Measurements from ENCODE around the gene MTAP. TPM values are rescaled to one million over a fixed set of nuclear protein-coding genes. Genes with fewer than 3 reads are reported as not detected.

MTAP gene
- total RNA-seq, 1 donor: 36.7 TPM

GRCh38 chr9:21961569-21961968 lies 159.1 kb downstream of the MTAP start:
- H3K4me3 ChIP-seq (ENCODE audit: low read depth, low read length): no peak overlapping the region
- DNase-seq (ENCODE audit: low read depth): peak; percentile 19
- TF ChIP-seq, protein P1, sequence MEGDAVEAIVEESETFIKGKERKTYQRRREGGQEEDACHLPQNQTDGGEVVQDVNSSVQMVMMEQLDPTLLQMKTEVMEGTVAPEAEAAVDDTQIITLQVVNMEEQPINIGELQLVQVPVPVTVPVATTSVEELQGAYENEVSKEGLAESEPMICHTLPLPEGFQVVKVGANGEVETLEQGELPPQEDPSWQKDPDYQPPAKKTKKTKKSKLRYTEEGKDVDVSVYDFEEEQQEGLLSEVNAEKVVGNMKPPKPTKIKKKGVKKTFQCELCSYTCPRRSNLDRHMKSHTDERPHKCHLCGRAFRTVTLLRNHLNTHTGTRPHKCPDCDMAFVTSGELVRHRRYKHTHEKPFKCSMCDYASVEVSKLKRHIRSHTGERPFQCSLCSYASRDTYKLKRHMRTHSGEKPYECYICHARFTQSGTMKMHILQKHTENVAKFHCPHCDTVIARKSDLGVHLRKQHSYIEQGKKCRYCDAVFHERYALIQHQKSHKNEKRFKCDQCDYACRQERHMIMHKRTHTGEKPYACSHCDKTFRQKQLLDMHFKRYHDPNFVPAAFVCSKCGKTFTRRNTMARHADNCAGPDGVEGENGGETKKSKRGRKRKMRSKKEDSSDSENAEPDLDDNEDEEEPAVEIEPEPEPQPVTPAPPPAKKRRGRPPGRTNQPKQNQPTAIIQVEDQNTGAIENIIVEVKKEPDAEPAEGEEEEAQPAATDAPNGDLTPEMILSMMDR (IDR thresholded peaks at IDR 0.05; ENCODE audit: insufficient read depth, low read depth, low read length): no peak

GRCh38 chr9:21964925-21965385 lies 162.5 kb downstream of the MTAP start:
- DNase-seq (ENCODE audit: low read depth): peak; percentile 61
- H3K4me3 ChIP-seq (ENCODE audit: low read depth, low read length): peak overlapping the region; percentile 58
- TF ChIP-seq, protein P1 (IDR thresholded peaks at IDR 0.05; ENCODE audit: insufficient read depth, low read depth, low read length): no peak

DNA sequence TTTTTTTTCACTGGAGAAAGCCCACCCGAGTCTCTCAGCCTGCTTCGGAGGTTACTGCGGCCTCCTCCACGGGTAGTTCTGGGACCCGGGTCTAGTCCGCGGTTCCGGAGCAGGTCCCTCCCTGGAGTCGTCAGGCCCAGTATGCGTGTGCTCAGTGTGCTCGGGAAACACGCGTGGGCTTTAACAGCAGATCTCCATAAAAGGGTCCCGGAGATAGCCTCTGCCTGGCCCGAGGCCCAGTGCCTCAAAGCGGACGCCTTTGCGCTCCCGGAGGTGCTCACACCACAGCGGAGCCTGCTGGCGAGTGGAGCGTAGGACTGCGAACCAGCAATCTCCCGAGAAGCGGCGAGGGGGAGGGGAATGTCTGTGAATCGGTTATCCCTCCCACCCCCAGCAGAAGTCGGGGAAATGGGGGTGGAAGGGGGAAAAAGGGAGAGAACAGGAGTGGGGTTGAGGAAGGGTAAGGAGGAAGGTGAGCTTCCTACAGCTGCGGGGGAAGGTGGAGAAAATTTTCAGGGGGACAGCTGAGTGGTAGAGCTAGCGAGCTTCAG lies 163.0 kb downstream of the MTAP start:
- DNase-seq (ENCODE audit: low read depth): peak; percentile 74
- TF ChIP-seq, protein P1 (IDR thresholded peaks at IDR 0.05; ENCODE audit: insufficient read depth, low read depth, low read length): peak; percentile 76
- peak overlapping the region; percentile 58 for H3K4me3 ChIP-seq (ENCODE audit: low read depth, low read length)

DNA sequence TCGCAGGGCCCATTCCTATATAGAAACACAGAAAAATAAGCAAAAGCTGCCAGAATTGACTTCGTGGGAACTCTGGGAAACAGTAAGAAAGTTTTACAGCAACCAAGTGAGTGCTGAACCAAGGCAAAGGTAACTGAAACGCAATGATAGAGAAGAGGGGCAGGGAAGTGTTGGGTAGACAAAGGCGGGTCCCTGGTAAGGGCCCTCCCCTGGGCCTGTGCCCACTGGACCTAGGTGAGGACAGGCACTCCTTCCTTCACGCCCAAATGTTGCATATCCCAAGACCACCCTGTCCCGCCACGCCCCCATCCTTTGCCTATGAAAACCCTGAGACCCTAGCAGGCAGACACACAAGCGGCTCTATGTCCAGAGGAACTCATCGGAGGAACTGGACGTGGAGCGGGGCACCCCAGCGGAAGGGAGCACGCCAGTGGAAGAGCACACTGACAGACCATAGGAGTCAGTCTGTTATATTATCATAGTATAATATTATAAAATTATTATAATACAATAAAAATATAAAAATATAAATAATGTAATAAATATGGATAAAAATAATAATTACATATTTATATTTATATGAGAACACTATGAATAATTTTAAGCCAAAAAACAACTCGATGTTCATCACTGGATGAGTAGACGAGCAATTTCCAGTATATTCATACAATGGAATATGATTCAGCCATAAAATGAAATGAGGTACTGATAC lies 163.9 kb downstream of the MTAP start:
- TF ChIP-seq, protein P1 (IDR thresholded peaks at IDR 0.05; ENCODE audit: insufficient read depth, low read depth, low read length): no peak
- DNase-seq (ENCODE audit: low read depth): no peak
- H3K4me3 ChIP-seq (ENCODE audit: low read depth, low read length): no peak overlapping the region

- H3K4me3 ChIP-seq (ENCODE audit: low read depth, low read length): no peak overlapping the region
- DNase-seq (ENCODE audit: low read depth): no peak
- TF ChIP-seq, protein P1 (IDR thresholded peaks at IDR 0.05; ENCODE audit: insufficient read depth, low read depth, low read length): no peak
Observed at GRCh38 chr9:21967169-21967568, 164.7 kb downstream of the MTAP start.

DNA sequence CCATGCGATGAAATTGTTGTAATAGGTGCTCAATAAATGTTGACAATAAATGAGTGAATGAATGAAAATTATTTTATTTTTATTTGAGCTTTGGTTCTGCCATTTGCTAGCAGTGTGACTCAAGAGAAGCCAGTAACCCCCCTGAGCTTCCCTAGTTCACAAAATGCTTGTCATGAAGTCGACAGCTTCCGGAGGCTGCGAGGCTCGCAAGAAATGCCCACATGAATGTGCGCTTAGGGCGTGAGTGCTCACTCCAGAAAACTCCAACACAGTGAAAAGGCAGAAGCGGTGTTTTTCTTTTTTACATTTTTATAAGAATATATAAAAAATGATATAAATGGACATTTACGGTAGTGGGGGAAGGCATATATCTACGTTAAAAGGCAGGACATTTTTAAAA lies 165.3 kb downstream of the MTAP start:
- DNase-seq (ENCODE audit: low read depth): no peak
- TF ChIP-seq, protein P1 (IDR thresholded peaks at IDR 0.05; ENCODE audit: insufficient read depth, low read depth, low read length): no peak

More for the DNA sequence above, 165.3 kb downstream of the MTAP start:
- H3K4me3 ChIP-seq (ENCODE audit: low read depth, low read length): no peak overlapping the region

All from fibroblast of villous mesenchyme (primary cell).